GM12872 (cell line): Measurements from ENCODE around the gene CTCFL.

Source experiments
- CTCF ChIP-seq: IDR thresholded peaks from 3 replicates; pipeline ENCODE4 v1.5.1; 2011; ENCODE audit warnings: low read depth, mild to moderate bottlenecking, low read length, moderate library complexity; ENCODE audit not compliant: insufficient read depth

Gene CTCFL

GRCh38 chr20:57473246-57474048, 51.5 kb downstream of the CTCFL start:
- TF ChIP-seq CTCF, result peak; percentile 25; the same call in 2 of the 3 replicates

GRCh38 chr20:57471496-57472372, 53.2 kb downstream of the CTCFL start:
- TF ChIP-seq CTCF, result no peak

GRCh38 chr20:57470666-57471495, 54.1 kb downstream of the CTCFL start:
- no peak for TF ChIP-seq CTCF

- no peak for TF ChIP-seq CTCF
Measured at GRCh38 chr20:57470212-57470522, 54.8 kb downstream of the CTCFL start.

- TF ChIP-seq CTCF, result no peak
Measured at GRCh38 chr20:57469418-57470211, 55.3 kb downstream of the CTCFL start.

GRCh38 chr20:57468523-57469417, 56.2 kb downstream of the CTCFL start:
- no peak for TF ChIP-seq CTCF
